ENCODE results near the gene HOXA3. TPM values are rescaled to one million over a fixed set of nuclear protein-coding genes. Genes with fewer than 3 reads are reported as not detected.

The HOXA3 gene
- total RNA-seq, 2 experiments from 2014 or later = not detected

GRCh38 chr7:27152816-27153442, 546 bp upstream of the HOXA3 start:
- CTCF ChIA-PET = interaction anchor here (1.0 to 6.2 kb wide), 6 partner anchors 9 to 470 kb away, joined by 3 to 63 read pairs (median 3); no protein-coding TSS in a partner anchor

GRCh38 chr7:27151341-27151930, 947 bp downstream of the HOXA3 start:
- ATAC-seq = no peak
- Mint-ChIP-seq H3K9me3 (no peaks in the 10 kb centered on the region), H3K27ac (no peak overlapping the region), H3K27me3 (peaks cover 87% of the 10 kb centered on the region), H3K4me3 (peak overlapping the region; percentile 59), H3K36me3 (ENCODE audit: low read depth) (no peaks in the 10 kb centered on the region), H3K4me1 (ENCODE audit: low read depth) (peaks cover 38% of the 10 kb centered on the region)
- POLR2A ChIA-PET = no interaction called here
- CTCF ChIA-PET = interaction anchor here (0.8 to 6.2 kb wide), 13 partner anchors 10 to 469 kb away, joined by 3 to 63 read pairs (median 6); no protein-coding TSS in a partner anchor
- intact Hi-C loops (cut with micrococcal nuclease) = no loop called here
- TF ChIP-seq CTCF (IDR thresholded peaks at IDR 0.05) = no peak
- no peak for DNase-seq

More at GRCh38 chr7:27152816-27153442, 546 bp upstream of the HOXA3 start:
- DNase-seq = no peak
- Mint-ChIP-seq H3K4me3 (no peak overlapping the region), H3K9me3 (no peaks in the 10 kb centered on the region), H3K27ac (no peak overlapping the region), H3K36me3 (ENCODE audit: low read depth) (no peaks in the 10 kb centered on the region), H3K4me1 (ENCODE audit: low read depth) (peaks cover 42% of the 10 kb centered on the region), H3K27me3 (peaks cover 86% of the 10 kb centered on the region)
- POLR2A ChIA-PET = interaction anchor here (0.8 to 0.9 kb wide), 2 partner anchors 13 to 14 kb away, joined by 3 to 4 read pairs; partner anchors contain the start of gene HOXA9
- no peak for ATAC-seq
- TF ChIP-seq CTCF (IDR thresholded peaks at IDR 0.05) = no peak
- intact Hi-C loops (cut with micrococcal nuclease) = no loop called here

- ChIA-PET CTCF (interaction anchor here (0.7 to 6.2 kb wide), 28 partner anchors 8 to 889 kb away, joined by 3 to 63 read pairs (median 4); no protein-coding TSS in a partner anchor), POLR2A (no interaction called here)
- peak overlapping the region; percentile 59 for H3K4me3 Mint-ChIP-seq
- intact Hi-C loops (cut with micrococcal nuclease) = no loop called here
- peak; percentile 93 for TF ChIP-seq CTCF (IDR thresholded peaks at IDR 0.05)
- H3K27ac Mint-ChIP-seq = no peak overlapping the region
- H3K9me3 Mint-ChIP-seq = no peaks in the 10 kb centered on the region
- ATAC-seq (peak; percentile 87), DNase-seq (peak; percentile 75)
- H3K4me1 Mint-ChIP-seq (ENCODE audit: low read depth) = peaks cover 33% of the 10 kb centered on the region
- H3K27me3 Mint-ChIP-seq = peaks cover 88% of the 10 kb centered on the region
- no peaks in the 10 kb centered on the region for H3K36me3 Mint-ChIP-seq (ENCODE audit: low read depth)
Observed at GRCh38 chr7:27150568-27151340, 1.6 kb downstream of the HOXA3 start.

GRCh38 chr7:27149842-27150567, 2.4 kb downstream of the HOXA3 start:
- intact Hi-C loops (cut with micrococcal nuclease) = no loop called here
- no peaks in the 10 kb centered on the region for H3K36me3 Mint-ChIP-seq (ENCODE audit: low read depth)
- ChIA-PET CTCF (interaction anchor here (0.6 to 6.2 kb wide), 30 partner anchors 9 to 890 kb away, joined by 3 to 63 read pairs (median 3); no protein-coding TSS in a partner anchor), POLR2A (no interaction called here)
- ATAC-seq (no peak), DNase-seq (no peak)
- H3K27me3 Mint-ChIP-seq = peaks cover 83% of the 10 kb centered on the region
- H3K4me1 Mint-ChIP-seq (ENCODE audit: low read depth) = peaks cover 27% of the 10 kb centered on the region
- H3K27ac Mint-ChIP-seq = no peak overlapping the region
- no peaks in the 10 kb centered on the region for H3K9me3 Mint-ChIP-seq
- TF ChIP-seq CTCF (IDR thresholded peaks at IDR 0.05) = no peak
- peak overlapping the region; percentile 59 for H3K4me3 Mint-ChIP-seq
